ENCODE results near the gene KLK12. TPM values are rescaled to one million over a fixed set of nuclear protein-coding genes. Genes with fewer than 3 reads are reported as not detected.

Gene KLK12
- total RNA-seq, 4 donors from 2014 or later: 0.40 to 1.2 (median 0.54) TPM; not detected in 1

DNA sequence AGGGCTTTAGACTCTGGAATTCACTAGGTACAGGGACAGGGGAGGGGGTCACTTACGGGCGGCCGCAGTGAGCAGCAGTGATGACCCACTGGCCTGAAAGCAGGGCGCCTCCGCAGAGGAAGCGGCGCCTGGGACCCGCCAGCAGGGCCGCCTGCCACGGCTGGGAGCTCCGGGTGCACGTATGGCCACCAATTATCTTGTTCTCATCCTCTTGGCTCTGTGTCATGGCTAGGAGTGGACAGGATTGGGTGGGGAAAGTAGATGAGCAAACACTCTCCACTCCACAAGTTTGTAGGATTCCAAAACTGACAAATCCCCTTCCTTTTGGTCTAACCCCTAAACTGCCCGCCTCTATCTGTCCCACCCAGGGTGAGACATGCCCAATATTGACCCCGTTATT lies 46.7 kb upstream of the KLK12 start:
- whole genome bisulfite sequencing, 2 donors (ENCODE audit: low coverage in 1 of 2): 83 to 88% methylated on average over 2 to 4 of the region's 14 CpGs
- peaks cover 57% of the 10 kb centered on the region for H3K27me3 ChIP-seq
- ATAC-seq: no peak
- H3K4me3 ChIP-seq: no peak overlapping the region
- no peaks in the 10 kb centered on the region for H3K9me3 ChIP-seq
- H3K36me3 ChIP-seq: no peaks in the 10 kb centered on the region
- TF ChIP-seq POLR2A (IDR thresholded peaks at IDR 0.05) (no peak), POLR2AphosphoS5 (IDR thresholded peaks at IDR 0.05) (no peak), EP300 (IDR thresholded peaks at IDR 0.05) (no peak)
- TF ChIP-seq, protein P1, sequence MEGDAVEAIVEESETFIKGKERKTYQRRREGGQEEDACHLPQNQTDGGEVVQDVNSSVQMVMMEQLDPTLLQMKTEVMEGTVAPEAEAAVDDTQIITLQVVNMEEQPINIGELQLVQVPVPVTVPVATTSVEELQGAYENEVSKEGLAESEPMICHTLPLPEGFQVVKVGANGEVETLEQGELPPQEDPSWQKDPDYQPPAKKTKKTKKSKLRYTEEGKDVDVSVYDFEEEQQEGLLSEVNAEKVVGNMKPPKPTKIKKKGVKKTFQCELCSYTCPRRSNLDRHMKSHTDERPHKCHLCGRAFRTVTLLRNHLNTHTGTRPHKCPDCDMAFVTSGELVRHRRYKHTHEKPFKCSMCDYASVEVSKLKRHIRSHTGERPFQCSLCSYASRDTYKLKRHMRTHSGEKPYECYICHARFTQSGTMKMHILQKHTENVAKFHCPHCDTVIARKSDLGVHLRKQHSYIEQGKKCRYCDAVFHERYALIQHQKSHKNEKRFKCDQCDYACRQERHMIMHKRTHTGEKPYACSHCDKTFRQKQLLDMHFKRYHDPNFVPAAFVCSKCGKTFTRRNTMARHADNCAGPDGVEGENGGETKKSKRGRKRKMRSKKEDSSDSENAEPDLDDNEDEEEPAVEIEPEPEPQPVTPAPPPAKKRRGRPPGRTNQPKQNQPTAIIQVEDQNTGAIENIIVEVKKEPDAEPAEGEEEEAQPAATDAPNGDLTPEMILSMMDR (IDR thresholded peaks at IDR 0.05): no peak
- no peak overlapping the region for H3K27ac ChIP-seq
- no peaks in the 10 kb centered on the region for H3K4me1 ChIP-seq

DNA sequence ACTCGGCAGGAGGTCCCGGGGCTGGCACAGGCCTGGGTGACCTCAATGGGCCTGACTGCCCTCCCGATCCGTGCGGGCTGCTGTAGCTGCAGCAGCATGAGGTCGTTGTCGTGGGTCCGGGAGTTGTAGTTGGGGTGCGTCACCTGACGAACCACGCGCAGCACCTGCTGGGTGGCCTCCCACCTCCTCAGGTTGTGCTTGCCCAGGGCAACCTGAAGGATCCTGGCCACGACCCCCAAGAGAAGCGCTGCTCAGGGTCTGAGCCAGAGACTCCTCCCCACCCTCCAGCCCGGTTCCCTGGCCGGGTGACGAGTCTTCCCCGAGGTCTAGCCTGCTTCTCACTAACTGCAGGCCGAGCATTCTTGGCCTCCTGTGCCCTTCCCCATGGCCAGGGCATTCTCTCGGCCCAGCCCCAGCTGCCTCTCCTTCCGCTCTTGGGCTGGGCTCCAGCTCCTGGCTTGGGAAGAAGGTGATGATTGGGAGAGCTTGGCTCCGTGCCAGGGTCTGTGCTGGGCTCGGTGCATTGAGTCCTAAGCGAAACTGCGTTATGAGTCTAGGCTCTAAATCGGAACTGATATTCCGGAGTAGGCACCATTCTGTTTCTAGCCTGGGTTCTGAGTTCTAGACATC lies 44.8 kb upstream of the KLK12 start:
- Histone ChIP-seq H3K27me3 (peaks cover 75% of the 10 kb centered on the region), H3K4me1 (no peaks in the 10 kb centered on the region), H3K27ac (no peak overlapping the region), H3K9me3 (peaks cover 0 to 4% (median 0%) of the 10 kb centered on the region in 3 donors), H3K4me3 (no peak overlapping the region), H3K36me3 (no peaks in the 10 kb centered on the region)
- no peak for TF ChIP-seq POLR2AphosphoS5 (IDR thresholded peaks at IDR 0.05)
- TF ChIP-seq, protein P1 (IDR thresholded peaks at IDR 0.05): no peak
- TF ChIP-seq EP300 (IDR thresholded peaks at IDR 0.05): no peak
- TF ChIP-seq POLR2A (IDR thresholded peaks at IDR 0.05): no peak
- ATAC-seq: no peak
- 65 to 81% methylated on average over 7 to 9 of the region's 27 CpGs for WGBS, 2 donors (ENCODE audit: low coverage in 1 of 2)

DNA sequence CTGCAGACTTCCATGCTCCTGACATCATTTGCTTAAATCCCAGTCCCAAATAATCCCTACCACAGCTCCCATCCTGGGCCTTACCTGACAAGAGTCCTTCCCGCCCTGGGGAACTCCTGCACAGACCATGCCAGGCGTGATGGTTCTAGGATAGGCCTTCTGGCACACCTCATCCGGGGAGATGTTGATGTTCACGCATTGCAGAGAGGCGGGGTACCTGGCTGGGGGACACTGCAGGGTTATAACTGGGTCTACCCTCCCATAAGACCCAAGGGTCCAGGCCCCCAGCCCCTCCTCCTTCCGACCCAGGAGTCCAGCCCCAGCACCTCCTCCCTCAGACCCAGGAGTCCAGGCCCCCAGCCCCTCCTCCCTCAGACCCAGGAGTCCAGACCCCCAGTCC lies 43.9 kb upstream of the KLK12 start:
- no CpG with 5 or more reads among the region's 6 CpGs for WGBS, 2 donors (ENCODE audit: low coverage in 1 of 2)
- Histone ChIP-seq H3K36me3 (no peaks in the 10 kb centered on the region), H3K4me3 (no peak overlapping the region), H3K27ac (no peak overlapping the region), H3K4me1 (no peaks in the 10 kb centered on the region), H3K27me3 (peaks cover 80% of the 10 kb centered on the region), H3K9me3 (peaks cover 0 to 13% (median 0%) of the 10 kb centered on the region in 3 donors)
- no peak for TF ChIP-seq EP300 (IDR thresholded peaks at IDR 0.05)
- TF ChIP-seq, protein P1 (IDR thresholded peaks at IDR 0.05): no peak
- TF ChIP-seq POLR2A (IDR thresholded peaks at IDR 0.05): no peak
- no peak for TF ChIP-seq POLR2AphosphoS5 (IDR thresholded peaks at IDR 0.05)
- ATAC-seq: no peak

DNA sequence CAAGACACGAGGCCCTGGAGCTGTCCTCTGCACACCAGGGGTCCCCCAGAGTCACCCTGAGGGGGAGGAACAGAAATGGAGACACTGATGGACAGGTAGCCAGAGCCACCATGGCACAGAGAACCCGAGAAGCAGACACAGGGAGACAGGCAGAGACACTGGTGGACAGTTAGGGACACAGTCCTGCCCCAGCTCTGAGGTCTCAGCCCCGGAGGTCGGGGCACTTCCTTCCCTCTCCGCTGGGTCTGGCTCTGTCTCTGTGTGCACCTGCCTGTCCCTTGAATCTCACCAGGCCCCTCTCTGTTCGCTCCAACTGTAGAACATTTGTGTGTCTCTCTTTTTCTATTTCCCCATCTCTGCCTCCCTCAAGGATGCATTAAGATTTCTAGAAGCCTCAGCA lies 43.3 kb upstream of the KLK12 start:
- Histone ChIP-seq H3K27me3 (peaks cover 78% of the 10 kb centered on the region), H3K9me3 (peaks cover 0 to 19% (median 0%) of the 10 kb centered on the region in 3 donors), H3K4me1 (no peaks in the 10 kb centered on the region), H3K27ac (no peak overlapping the region), H3K36me3 (no peaks in the 10 kb centered on the region), H3K4me3 (no peak overlapping the region)
- 59 to 82% methylated on average over 4 to 5 of the region's 6 CpGs for WGBS, 2 donors (ENCODE audit: low coverage in 1 of 2)
- TF ChIP-seq POLR2A (IDR thresholded peaks at IDR 0.05) (no peak), EP300 (IDR thresholded peaks at IDR 0.05) (no peak), POLR2AphosphoS5 (IDR thresholded peaks at IDR 0.05) (no peak)
- TF ChIP-seq, protein P1 (IDR thresholded peaks at IDR 0.05): no peak
- ATAC-seq: no peak

DNA sequence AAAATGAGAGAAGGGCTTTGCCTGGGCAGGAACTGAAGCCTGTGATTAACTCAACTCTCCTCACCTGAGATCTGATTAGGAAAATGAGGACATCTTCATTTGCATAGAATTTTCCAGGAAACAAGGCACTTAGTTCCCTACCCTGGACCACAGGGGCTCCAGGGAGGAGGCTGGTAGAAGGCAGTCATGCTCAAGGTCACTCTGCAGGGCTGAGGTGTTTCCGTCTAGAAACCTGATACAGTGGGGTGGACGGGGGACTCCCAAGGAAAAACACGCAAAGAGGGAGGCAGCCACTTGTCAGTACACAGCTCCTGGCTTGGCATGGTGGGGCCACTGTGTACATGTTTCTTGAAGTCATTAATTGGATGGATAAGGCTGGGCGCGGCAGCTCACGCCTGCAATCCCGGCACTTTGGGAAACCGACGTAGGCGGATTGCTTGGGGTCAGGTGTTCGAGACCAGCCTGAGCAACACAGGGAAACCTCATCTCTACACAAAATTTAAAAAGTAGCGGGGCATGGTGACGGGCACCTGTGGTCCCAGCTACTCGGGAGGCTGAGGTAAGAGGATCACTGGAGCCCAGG lies 41.9 kb upstream of the KLK12 start:
- TF ChIP-seq, protein P1 (IDR thresholded peaks at IDR 0.05): no peak
- no peak for TF ChIP-seq POLR2AphosphoS5 (IDR thresholded peaks at IDR 0.05)
- TF ChIP-seq EP300 (IDR thresholded peaks at IDR 0.05): no peak
- TF ChIP-seq POLR2A (IDR thresholded peaks at IDR 0.05): no peak
- 73 to 100% methylated on average over 1 to 10 of the region's 14 CpGs for WGBS, 2 donors (ENCODE audit: low coverage in 1 of 2)
- Histone ChIP-seq H3K4me1 (no peaks in the 10 kb centered on the region), H3K4me3 (no peak overlapping the region), H3K27ac (no peak overlapping the region), H3K9me3 (peaks cover 0 to 23% (median 0%) of the 10 kb centered on the region in 3 donors), H3K27me3 (peaks cover 73% of the 10 kb centered on the region), H3K36me3 (no peaks in the 10 kb centered on the region)
- ATAC-seq: no peak

All from gastroesophageal sphincter (tissue), 4 donors.